CMK (cell line): ENCODE data around the gene GPC6.
"Not testable (repeated sequence)": the region's sequence is repeated elsewhere in the genome, so short reads cannot be mapped to it uniquely, and the experiment has no call there.

ENCODE experiments used
- DNase-seq: peaks from one replicate; pipeline ENCODE4 v3.0.0-alpha.2; 2010; ENCODE audit warnings: low read depth

The GPC6 gene

DNA sequence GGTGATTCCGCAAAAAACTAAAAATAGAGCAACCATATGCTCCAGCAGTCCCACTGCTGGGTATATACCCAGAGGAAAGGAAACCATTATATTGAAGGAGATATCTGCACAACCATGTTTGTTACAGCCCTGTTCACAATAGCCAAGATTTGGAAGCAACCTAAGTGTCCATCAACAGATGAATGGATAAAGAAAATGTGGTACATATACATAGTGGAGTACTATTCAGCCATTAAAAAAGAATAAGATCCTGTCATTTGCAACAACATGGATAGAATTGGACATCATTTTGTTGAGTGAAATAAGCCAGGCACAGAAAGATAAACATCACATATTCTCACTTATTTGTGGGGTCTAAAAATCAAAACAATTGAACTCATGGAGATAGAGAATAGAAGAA is 97.3 kb downstream of the GPC6 start:
- not testable (repeated sequence) for DNase-seq

GRCh38 chr13:93325303-93326233 is 99.0 kb downstream of the GPC6 start:
- no peak for DNase-seq

GRCh38 chr13:93326234-93326811 is 99.7 kb downstream of the GPC6 start:
- no peak for DNase-seq

DNA sequence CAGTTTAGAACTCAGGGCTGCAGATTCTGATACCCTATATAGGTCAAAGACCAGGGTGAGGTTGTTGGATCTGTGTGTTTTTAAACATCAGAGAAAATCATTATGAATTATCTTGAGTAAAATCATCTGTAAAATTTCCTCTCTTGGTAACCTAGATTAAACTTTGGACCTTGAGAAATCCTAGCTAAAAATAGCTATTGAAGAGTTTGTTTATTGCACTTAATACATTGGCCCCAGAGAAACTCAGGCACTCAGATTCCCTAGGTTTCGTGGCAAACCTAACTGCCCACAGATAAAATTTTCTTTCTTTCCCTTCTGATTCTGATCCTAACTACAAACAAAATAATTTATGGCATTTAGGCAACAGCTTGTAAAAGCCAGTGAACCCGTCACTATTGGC is 102.3 kb downstream of the GPC6 start:
- DNase-seq: no peak

- no peak for DNase-seq
Observed at GRCh38 chr13:93336728-93337127, 110.1 kb downstream of the GPC6 start.

DNA sequence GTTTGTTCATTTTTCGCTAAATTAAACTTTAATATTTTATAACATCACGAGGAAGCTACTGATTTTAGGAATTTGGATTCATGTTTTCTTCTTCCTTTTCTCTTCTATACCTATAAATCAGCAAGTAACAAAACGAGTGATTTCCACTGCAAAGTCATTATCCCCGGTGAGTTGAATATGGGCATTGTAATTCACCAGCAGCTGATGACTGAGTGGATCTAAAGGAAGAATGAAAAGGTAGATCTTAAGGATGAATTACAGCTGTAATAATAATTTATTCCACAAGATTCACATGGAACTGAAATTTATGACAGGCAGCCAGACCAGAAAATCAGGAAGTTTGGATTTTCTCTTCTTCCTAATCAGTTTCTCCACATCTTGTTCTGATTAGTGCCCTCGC is 111.4 kb downstream of the GPC6 start:
- no peak for DNase-seq

GRCh38 chr13:93338906-93339305 is 112.3 kb downstream of the GPC6 start:
- DNase-seq: no peak

DNA sequence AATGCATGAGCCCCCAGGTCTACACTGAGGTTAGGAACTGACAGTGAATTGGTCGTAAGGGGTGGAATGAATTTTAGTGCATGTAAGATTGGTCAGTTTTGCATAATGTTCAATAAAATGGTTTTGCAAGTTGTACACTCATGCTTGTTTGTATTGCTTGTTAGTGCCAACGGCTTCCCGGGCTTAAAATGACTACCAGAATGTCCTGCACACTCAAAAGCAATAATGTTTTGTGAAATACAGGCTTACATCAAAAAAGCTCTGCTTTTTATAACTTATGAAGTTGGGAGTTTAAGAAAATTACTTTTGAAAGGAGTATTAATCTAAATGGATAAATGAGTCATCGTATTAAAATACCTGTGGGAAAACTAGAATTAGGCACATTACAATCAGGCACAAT is 112.9 kb downstream of the GPC6 start:
- no peak for DNase-seq

DNA sequence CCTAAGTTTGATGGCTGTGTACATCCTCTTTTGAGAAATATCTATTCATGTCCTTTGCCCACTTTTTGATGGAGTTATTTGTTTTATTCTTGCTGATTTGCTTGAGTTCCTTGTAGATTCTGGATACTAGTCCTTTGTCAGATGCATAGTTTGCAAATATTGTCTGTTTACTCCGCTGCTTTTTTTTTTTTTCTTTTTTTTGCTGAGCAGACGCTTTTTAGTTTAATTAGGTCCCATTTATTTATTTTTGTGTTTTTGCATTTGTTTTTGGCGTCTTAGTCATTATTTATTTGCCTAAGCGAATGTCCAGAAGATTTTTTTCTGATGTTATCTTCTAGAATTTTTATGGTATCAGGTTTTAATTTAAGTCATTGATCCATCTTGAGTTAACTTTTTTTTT is 114.9 kb downstream of the GPC6 start:
- DNase-seq: no peak

- no peak for DNase-seq
Observed at GRCh38 chr13:93343097-93343496, 116.5 kb downstream of the GPC6 start.

DNA sequence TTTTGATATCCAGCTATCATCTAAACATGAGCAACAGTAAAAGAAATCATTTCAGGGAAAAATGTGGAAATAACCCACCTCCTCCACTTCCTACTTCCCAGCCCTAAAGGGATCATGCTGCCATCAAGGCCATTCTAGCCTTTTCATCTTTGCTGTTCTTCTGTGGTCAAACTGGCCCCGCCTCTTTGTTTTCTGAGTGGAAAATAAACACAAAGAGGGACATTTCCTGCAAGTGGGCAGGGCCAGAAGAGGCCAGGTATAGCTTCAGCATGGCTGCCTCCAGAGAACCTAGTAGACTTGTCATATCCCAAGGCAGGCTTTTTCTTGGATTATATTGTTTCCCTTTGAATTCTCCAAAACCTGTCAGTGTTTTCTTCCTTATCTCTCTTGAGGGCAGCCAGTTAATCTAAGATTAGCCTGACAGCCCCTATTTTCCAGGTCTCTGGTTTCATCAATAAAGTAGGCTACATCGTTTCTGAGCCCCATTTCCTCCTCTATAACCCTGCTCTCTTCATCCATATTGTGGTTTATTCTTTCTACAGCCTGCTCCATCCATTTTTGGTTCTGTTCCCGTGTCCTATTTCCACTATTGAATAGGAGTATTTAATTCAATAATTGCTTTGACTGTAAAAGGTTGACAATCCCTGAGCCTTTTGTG is 117.6 kb downstream of the GPC6 start:
- DNase-seq: no peak

GRCh38 chr13:93345024-93345423 is 118.4 kb downstream of the GPC6 start:
- no peak for DNase-seq

DNA sequence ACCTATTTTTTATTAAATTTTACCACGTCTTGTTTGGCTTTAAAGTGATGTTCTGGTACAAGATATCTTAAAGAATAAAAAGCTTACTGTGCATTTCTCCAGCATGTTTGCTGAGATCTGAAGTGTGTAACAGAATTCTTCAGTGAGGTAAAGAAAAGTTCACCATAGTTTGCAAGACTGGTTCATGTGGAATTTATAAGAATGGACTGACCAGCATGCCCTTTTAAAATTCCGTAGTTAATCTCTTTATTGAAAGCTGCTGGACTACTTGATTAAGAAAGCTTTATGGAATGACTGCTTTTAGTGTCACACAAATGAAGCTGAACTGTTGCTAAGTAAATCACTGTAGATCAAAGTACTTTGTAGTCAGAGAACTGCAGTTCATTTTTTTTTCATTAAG is 119.2 kb downstream of the GPC6 start:
- DNase-seq: no peak

DNA sequence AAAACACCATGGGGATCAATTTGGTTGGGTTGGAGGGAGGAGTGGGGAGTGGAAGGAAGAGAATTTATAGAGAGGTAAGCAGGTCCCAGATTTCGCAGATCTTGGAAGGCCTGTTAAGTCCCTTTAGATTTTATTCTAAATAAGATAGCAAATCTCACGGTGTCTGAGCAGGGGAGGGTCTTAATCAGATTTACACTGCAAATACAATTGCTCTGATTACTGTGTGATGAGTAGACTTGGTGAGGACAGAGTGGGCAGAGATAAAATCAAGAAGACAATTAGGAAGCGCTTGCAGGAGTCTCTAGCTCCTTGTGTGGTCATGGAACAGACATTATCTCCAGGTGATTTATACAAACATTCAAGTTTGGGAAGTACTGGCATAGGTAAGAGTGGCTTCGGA is 126.0 kb downstream of the GPC6 start:
- no peak for DNase-seq

- no peak for DNase-seq
Observed at GRCh38 chr13:93355094-93355493, 128.5 kb downstream of the GPC6 start.

DNA sequence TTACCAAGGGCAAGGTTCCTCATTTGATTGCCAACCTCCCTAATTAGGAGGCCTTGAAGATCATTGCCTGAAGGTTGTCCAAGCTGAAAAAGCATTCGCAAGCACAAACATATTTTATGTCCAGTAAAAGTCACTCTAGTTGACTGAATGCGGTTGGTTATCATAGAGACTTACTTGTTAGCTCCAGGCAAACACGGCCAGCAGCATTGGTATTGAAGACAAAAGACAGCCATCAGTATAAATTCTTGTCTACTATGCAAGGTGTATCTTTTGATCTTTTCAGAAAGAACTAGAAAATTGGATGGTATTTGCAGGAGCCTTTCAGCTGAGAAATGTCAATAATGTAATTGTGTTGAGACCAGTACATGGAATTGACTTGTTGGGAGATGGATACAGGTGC is 129.9 kb downstream of the GPC6 start:
- DNase-seq: no peak

GRCh38 chr13:93360021-93360420 is 133.4 kb downstream of the GPC6 start:
- DNase-seq: no peak

- DNase-seq: no peak
Observed at GRCh38 chr13:93361703-93362102, 135.1 kb downstream of the GPC6 start.

DNA sequence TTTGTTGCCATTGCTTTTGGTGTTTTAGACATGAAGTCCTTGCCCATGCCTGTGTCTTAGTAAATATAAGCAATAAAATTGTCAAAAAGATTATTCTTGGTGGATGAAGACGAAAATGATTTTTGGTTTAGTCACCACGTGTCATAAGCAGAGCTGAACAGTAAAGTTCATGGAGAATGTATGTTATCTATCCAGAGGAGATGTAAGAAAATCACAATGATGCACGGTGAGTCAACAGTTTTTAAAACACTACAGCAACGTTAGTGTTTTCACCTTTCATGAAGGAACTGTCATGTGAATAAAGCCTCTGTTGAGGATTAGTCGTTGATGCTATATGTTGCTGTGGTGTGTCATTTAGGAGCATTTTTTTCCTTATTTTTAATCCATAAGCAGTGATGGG is 137.6 kb downstream of the GPC6 start:
- DNase-seq: no peak

- DNase-seq: no peak
Observed at GRCh38 chr13:93368296-93368695, 141.7 kb downstream of the GPC6 start.

- no peak for DNase-seq
Observed at GRCh38 chr13:93368718-93369117, 142.1 kb downstream of the GPC6 start.

GRCh38 chr13:93372856-93373255 is 146.2 kb downstream of the GPC6 start:
- DNase-seq: no peak

- no peak for DNase-seq
Observed at GRCh38 chr13:93375491-93375890, 148.9 kb downstream of the GPC6 start.
